Sigmoid colon (tissue), 4 donors: Measurements from ENCODE around the gene PRDM5.

Experiments used
- EP300 ChIP-seq, 4 donors: sonication (generic); formaldehyde crosslinking; IDR thresholded peaks; one replicate each; pipeline ENCODE4 v1.6.1; 2017; ENCODE audit warnings: antibody characterized with exemption in 4 of 4
- POLR2A ChIP-seq, 2 donors: fragments of 450-650 bp; IDR thresholded peaks; one replicate each; pipeline ENCODE4 v1.6.1; 2016; ENCODE audit warnings: antibody characterized with exemption in 2 of 2, mild to moderate bottlenecking in 2 of 2, moderate library complexity in 2 of 2
- POLR2AphosphoS5 ChIP-seq, 4 donors: sonication (generic); formaldehyde crosslinking; IDR thresholded peaks; one replicate each; pipeline ENCODE4 v1.6.1; 2017; ENCODE audit warnings: antibody characterized with exemption in 4 of 4
- TF ChIP-seq, protein P1 (sequence below), 4 experiments: fragments of 450-650 bp in 3 of 4; fragments of 200-600 bp in 1 of 4; IDR thresholded peaks; one replicate each; pipeline ENCODE4 v1.5.1; 2016 to 2019; ENCODE audit warnings: antibody characterized with exemption in 4 of 4, mild to moderate bottlenecking in 3 of 4, moderate library complexity in 2 of 4

DNA sequence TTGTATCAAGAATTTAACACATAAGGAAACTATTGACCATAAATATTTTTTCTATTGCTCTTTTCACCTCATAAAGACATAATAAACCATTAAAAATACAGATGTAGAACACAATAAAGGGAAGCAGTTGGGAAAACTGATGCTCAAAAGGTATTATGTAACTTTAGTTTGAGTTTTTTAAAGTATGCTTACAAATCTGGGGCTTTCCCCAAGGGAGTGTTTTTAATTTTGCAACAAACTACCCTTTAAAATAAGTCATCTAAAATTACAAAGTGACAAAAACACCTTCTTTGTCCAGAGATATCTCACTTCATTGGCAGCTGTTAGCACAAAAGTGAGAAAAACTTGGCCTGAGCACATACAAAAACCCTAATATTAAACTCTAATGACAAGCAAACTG lies 55.0 kb downstream of the PRDM5 start:
- TF ChIP-seq POLR2AphosphoS5 (IDR thresholded peaks at IDR 0.05): no peak
- TF ChIP-seq, protein P1, sequence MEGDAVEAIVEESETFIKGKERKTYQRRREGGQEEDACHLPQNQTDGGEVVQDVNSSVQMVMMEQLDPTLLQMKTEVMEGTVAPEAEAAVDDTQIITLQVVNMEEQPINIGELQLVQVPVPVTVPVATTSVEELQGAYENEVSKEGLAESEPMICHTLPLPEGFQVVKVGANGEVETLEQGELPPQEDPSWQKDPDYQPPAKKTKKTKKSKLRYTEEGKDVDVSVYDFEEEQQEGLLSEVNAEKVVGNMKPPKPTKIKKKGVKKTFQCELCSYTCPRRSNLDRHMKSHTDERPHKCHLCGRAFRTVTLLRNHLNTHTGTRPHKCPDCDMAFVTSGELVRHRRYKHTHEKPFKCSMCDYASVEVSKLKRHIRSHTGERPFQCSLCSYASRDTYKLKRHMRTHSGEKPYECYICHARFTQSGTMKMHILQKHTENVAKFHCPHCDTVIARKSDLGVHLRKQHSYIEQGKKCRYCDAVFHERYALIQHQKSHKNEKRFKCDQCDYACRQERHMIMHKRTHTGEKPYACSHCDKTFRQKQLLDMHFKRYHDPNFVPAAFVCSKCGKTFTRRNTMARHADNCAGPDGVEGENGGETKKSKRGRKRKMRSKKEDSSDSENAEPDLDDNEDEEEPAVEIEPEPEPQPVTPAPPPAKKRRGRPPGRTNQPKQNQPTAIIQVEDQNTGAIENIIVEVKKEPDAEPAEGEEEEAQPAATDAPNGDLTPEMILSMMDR (IDR thresholded peaks at IDR 0.05): no peak
- TF ChIP-seq POLR2A (IDR thresholded peaks at IDR 0.05): no peak
- no peak for TF ChIP-seq EP300 (IDR thresholded peaks at IDR 0.05)
